ENCODE results near the gene TNNC1. TPM values are rescaled to one million over a fixed set of nuclear protein-coding genes. Genes with fewer than 3 reads are reported as not detected.

The TNNC1 gene
- total RNA-seq, 4 donors from 2014 or later: 1.7 to 3.7 TPM; not detected in 2

DNA sequence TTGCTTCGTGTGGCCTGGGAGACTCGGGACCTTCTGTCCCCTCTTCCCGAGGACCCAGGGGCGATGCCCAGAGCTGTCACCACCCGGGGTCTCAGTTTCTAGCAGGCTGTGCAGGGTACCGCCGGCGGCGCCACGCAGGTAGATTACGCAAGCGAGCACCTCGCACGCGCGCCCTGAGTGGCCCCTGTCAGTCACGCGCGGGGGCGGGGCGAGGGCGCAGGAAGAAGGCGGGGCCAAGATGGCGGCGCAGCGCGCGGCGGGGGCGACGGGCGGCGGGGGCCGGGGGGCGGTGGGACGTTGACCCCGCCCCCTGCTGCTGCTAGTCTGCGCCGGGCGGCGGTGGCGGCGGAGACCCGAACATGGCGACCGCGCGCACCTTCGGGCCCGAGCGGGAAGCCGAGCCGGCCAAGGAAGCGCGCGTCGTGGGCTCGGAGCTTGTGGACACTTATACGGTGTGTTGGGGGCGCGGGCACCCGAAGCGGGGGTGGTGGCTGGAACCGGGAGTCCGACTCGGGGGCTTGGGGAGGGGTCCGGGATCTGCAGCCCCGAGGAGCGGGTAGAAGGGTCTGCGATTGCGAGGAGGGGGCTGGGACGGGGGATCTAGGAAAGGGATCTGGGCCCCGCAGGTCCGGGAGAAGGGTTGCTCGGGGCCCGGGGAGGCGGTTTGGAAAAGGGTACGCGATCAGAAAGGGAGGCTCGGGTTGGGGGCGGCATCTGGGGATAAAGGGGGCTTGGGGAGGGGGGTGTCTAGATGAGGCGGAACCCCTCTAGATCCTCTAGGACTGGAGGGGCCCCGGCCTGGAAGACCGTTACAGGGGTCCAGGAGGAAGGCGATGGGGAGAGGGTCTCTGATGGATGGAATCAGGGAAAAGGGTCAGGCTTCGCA lies 1.7 kb upstream of the TNNC1 start, which contains the start of gene NISCH:
Gene NISCH (plus strand): TSS at position 322 of the 886 bp plus-strand sequence. CDS start 38 bp downstream, at position 360.
- TF ChIP-seq, protein P1, sequence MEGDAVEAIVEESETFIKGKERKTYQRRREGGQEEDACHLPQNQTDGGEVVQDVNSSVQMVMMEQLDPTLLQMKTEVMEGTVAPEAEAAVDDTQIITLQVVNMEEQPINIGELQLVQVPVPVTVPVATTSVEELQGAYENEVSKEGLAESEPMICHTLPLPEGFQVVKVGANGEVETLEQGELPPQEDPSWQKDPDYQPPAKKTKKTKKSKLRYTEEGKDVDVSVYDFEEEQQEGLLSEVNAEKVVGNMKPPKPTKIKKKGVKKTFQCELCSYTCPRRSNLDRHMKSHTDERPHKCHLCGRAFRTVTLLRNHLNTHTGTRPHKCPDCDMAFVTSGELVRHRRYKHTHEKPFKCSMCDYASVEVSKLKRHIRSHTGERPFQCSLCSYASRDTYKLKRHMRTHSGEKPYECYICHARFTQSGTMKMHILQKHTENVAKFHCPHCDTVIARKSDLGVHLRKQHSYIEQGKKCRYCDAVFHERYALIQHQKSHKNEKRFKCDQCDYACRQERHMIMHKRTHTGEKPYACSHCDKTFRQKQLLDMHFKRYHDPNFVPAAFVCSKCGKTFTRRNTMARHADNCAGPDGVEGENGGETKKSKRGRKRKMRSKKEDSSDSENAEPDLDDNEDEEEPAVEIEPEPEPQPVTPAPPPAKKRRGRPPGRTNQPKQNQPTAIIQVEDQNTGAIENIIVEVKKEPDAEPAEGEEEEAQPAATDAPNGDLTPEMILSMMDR (IDR thresholded peaks at IDR 0.05; ENCODE audit: low read depth): no peak

- TF ChIP-seq, protein P1 (IDR thresholded peaks at IDR 0.05; ENCODE audit: low read depth): no peak
Measured at GRCh38 chr3:52454938-52455282, 1.1 kb upstream of the TNNC1 start.

DNA sequence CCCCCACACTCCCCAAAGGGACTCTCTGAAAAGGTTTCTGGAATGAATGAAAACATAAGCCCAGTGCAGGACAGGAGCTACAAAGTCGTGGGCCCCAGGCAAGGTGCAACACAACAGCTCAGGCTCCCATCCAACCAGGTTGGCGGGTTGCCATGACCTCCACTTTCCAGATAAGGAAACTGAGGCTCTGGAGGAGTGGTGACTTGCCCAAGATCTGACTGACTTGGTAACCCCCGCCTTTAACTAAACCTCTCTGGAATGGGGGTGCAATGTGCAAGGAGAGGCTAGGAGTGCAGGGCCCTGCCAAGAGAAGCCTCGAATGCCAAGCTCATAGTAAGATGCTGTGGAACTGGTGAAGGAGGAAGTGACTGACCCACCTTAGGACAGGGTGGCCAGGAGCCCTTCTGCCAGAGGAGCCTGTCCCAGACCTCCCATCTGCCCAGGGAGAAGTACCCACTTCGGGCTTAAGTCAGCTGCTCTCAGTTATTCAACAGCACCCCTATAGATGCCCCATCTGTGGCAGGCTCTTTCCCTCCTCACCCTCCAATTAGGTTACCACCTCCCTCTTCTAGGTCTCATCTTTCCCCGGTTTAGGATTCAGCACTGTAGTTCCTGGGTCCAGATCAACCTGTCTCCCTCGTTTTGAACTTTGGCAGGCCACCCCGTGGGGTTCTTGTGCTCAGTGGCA lies 553 bp upstream of the TNNC1 start:
- TF ChIP-seq, protein P1 (IDR thresholded peaks at IDR 0.05; ENCODE audit: low read depth): no peak

GRCh38 chr3:52452570-52453221 lies 1.1 kb downstream of the TNNC1 start:
- TF ChIP-seq, protein P1 (IDR thresholded peaks at IDR 0.05; ENCODE audit: low read depth): no peak

GRCh38 chr3:52452126-52452525 lies 1.7 kb downstream of the TNNC1 start:
- TF ChIP-seq, protein P1 (IDR thresholded peaks at IDR 0.05; ENCODE audit: low read depth): no peak

GRCh38 chr3:52451237-52452083 lies 2.4 kb downstream of the TNNC1 start:
- TF ChIP-seq, protein P1 (IDR thresholded peaks at IDR 0.05; ENCODE audit: low read depth): no peak

Data from subcutaneous adipose tissue (tissue), 4 donors.